ENCODE results near the gene COG5.
"Not testable (repeated sequence)": the region's sequence is repeated elsewhere in the genome, so short reads cannot be mapped to it uniquely, and the experiment has no call there.

Gene COG5

DNA sequence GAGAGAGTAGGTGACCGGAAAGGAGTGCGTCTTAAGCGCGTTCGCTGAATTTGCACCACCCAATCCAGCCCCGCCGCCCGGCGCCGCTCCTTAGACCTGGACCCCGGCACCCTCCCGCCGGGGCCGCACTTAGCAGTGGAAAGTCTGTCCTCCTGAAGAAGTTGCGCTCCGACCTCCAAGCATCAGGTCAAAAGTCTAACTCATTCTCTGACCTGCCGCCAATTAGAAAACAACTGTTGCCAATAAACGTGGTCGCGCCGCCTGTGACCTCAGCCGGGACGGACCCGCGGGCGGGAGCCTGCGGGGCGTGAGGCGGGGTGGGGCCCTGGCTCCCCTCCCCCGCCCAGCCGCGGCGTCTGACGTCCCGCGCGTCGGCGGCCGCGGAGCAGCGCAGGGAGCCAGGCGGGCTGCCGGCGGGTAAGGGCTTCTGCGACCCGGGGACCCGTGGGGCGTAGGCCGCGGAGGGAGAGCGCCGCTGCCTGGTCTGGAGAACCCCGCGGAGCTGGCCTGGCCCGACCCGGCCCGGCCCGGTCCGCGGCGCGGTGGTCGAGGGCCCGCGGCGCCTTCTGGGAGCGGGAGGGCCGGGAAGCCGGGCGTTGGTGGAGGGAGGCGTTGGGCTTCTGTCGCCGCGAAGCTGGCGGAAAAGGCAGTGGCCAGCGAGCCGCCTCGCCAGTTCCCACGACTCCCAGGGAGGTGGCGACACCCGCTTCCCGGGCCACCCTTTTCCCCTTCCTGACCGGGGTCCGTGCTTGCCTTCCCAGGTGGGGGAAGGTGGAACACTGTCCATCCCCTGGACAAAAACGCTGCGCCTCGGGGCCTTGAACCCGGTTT, 16.4 kb upstream of the COG5 start, which contains the start of gene BCAP29:
Gene BCAP29 (plus strand): TSS at position 362 of the 831 bp plus-strand sequence. CDS start 527 bp downstream, outside the sequence.
- peak; percentile 88 for DNase-seq

GRCh38 chr7:107579554-107579884, 15.8 kb upstream of the COG5 start:
- DNase-seq: no peak

DNA sequence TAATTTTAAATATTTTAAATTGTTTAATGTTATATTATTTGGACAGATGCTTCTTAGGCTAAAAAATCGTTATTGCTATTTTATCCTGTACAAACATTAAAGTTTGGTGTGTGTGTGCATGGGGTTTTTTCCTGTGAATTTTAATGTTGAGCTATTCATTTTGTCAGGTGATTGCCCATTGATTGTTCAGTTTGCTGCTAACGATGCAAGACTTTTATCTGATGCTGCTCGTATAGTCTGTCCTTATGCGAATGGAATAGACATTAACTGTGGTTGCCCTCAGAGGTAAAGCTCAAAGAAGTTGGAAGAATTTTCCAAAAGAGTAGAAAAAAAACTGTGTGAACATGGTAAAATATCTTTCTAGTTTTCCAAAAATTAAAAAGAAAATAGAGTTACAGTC, 9.8 kb upstream of the COG5 start:
- DNase-seq: no peak

DNA sequence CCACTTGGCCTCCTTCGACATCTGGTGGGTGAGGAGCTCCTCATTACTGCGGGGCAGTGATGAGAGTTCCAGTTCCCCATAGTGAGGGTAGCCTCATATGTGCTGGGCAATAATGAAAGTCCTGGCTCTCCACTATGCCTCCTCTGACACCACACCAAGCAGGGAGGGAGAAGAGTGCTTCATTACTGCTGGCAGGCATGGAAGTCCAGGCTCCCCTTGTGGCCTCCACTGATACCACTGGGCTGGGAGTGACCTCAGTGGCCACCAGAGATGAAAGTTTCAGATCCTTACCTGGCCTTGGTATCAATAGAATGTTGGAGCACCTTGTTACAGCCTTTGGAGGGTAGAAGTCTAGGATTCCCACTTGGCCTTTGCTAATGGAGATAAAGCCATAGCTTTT, 6.6 kb upstream of the COG5 start:
- no peak for DNase-seq

DNA sequence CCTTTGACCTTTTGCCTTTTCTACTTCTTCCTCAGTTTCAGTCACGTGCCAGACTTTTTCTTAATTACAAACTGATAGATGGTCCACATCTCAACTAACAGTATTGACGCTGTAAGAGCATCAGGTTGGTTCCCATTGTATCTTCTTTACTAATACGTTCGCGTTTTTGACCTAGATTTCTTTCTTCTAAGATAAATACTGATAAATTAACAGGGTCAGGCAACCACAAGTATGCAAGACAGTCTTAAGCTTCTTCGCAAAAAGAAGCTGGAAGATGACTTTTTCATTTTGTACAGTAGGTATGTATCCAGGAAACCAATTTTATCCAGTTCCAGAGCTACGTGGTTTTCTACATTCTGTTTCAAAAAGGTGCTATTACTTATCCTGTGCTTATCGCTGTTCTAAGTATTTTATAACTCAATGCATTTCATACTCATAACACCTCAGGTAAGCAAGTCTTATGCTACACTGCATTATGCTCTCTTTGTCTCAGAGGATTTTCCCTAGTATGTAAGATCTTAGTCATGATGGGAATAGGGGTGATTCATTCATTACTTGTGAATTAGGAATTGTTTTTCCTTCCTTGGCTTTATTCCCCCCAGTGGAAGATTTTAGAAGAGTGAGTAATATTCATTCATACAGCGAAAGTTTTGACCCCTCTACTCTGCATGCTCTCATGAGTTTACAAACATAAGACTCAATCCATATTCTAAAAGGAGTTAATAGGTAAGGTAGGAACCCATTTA, 1.0 kb upstream of the COG5 start:
- DNase-seq: no peak

DNA sequence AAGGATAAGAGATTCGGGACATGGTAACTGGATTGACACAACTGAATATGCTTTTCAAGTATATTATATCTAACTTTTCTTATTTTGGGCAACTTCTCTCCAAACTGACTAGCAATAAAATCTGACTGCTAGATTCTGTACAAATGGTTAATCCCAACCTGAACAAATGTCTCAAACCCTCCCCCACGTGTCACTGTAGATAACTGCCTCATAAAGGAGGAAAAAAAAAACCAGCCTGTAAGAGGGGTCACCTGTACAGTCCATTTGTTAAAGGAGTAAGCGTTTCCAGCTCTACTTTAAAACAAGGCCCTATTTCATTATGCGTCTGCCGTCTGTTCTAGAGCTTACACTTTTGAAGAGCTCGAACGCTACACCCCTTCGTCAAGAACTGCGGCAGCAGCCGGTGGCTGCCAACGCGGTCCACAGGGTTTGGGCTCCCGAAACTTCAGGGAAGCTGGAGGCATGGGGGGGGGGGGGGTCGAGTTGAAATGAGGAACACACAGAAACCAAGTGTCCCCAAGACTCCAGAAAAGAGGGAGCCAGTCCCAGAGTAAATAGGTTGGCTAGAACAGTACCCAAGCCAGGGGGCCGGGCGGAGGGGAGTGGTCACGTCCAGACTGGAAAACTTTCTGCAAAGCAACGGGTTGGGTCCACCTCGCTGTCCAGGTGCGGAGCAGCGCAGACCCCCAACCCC, 492 bp downstream of the COG5 start:
- DNase-seq: no peak

- DNase-seq: no peak
These were observed 2.7 kb downstream of the COG5 start for GRCh38 chr7:107560898-107561516.

DNA sequence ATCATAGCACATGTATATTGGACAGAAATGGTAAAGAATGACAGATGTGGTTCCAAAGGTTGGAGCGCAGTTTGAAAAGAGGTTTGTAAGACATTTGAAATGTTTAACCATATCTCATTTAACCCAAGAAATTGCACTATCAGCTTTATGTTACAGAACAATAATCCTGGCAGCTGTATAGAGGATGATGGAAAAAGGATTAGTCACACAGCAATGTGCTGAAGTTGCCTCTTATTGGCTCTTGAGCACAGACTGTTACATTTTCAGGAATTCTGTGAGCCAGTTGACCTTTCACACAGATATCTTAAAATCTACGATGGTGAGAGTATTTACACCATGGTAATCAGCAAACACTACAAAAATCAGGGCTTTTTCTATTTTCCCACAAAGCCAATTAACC, 3.9 kb downstream of the COG5 start:
- no peak for DNase-seq

GRCh38 chr7:107555893-107556292, 7.8 kb downstream of the COG5 start:
- no peak for DNase-seq

- no peak for DNase-seq
These were observed 11.8 kb downstream of the COG5 start for GRCh38 chr7:107551936-107552335.

GRCh38 chr7:107544848-107545591, 18.7 kb downstream of the COG5 start:
- DNase-seq: no peak

- no peak for DNase-seq
These were observed 20.3 kb downstream of the COG5 start for GRCh38 chr7:107543338-107543993.

- no peak for DNase-seq
These were observed 25.7 kb downstream of the COG5 start for GRCh38 chr7:107538001-107538400.

GRCh38 chr7:107537228-107537627, 26.5 kb downstream of the COG5 start:
- not testable (repeated sequence) for DNase-seq

DNA sequence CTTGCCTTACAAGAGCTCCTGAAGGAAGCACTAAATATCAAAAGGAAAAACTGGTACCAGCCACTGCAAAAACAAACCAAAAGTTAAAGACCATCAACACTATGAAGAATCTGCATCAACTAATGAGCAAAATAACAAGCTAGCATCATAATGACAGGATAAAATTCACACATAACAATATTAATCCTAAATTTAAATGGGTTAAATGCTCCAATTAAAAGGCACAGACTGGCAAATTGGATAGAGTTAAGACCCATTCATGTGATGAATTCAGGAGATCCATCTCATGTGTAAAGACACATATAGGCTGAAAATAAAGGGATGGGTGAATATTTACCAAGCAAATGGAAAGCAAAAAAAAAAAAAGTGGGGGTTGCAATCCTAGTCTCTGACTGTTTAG, 29.6 kb downstream of the COG5 start:
- no peak for DNase-seq

DNA sequence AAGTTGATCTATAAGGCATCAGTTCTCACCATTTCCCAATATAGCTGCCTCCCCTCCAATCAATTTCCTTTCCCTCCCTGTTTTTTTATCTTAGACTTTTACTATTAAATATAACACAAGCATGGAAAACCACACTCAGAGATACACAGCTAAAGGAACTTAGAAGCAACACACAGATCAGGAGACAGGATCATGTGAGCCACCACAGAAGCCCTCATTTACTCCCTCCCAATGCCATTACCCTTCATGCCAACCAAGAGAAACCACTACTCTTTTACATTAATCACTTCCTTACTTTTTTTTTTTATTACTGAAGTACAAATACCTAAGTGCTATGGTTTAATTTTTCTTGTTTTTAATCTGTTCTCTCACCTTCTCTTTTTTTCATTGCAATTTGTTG, 33.0 kb downstream of the COG5 start:
- no peak for DNase-seq

DNA sequence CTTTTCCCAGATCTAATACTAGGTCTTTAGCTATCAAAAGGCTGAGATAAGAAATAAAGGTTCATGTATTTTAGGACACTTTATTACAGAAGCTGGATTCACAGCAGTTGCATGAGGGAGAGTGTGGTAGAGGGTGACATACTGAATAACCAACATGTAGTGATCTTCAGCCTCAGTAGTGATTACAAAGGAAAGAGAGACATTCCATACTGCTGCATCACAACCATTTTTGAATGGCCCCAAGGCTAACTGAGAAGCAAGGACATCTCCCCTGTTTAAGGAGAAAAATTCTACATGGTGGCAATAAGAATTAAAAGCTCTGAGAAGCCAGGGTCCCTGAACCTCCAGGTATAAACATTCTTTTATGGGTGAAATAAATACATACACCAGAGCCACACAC, 35.3 kb downstream of the COG5 start:
- no peak for DNase-seq

DNA sequence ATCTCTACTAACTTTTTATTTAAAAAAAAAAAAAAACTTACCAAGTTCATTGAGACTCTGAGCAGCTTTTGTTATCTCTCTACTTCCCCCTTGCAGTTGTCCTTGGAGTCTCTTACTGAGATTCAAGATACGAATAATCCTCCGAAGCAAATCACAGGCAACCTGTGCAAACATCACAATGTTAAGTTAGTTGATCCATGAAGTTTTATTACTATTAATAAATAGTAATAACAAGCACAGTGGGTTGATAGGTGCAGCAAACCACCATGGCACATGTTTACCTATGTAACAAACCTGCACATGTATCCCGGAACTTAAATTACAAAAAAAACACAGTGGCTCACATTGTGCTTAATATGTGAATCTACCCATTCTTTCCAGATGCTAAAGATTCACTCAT, 36.5 kb downstream of the COG5 start:
- DNase-seq: no peak

GRCh38 chr7:107526672-107527071, 37.0 kb downstream of the COG5 start:
- no peak for DNase-seq

GRCh38 chr7:107506674-107507339, 56.9 kb downstream of the COG5 start:
- no peak for DNase-seq

GRCh38 chr7:107505997-107506673, 57.6 kb downstream of the COG5 start:
- no peak for DNase-seq

All from activated CD8-positive, alpha-beta memory T cell treated with anti-CD3 and anti-CD28 coated beads for 24 hours (primary cell).